Measurements from ENCODE around the gene POLR1E. TPM values are rescaled to one million over a fixed set of nuclear protein-coding genes. Genes with fewer than 3 reads are reported as not detected.

The POLR1E gene
- total and polyA plus RNA-seq, 2 donors (not counting 3 experiments of a cell fraction or from before 2014, with no cell fraction given) = 9.0 to 21.2 TPM

DNA sequence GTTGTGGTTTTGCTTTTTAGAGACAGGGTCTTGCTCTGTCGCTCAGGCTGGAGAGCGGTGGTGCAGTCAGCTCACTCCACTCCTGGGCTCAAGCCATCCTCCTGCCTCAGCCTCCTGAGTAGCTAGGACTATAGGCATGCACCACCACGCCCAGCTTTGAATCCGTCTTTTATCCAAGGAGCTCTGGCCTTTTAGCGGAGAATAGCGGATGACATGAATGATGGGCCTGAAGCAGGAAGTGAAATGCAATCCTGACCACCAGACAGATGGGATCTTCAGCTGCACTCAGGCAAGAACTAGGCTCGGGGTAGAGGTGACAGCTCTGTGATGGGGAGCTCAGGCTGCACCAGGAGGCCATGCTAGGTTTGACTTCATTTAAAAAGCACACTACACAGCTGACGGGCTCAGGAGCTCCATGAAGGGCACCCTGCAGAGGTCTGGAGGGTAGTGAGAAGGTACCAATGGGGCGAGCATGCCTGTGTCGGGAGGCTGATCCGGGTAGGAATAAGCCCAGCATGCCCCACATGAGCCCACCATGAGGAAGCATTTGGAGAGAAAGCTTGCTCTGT, 21.9 kb downstream of the POLR1E start:
- DNase-seq (ENCODE audit: low read depth, low spot score) (no peak), FAIRE-seq (no peak)
- Histone ChIP-seq H3K36me3 (ENCODE audit: control insufficient read depth in 2 of 2, extremely low read depth in 1 of 2, insufficient read depth in 2 of 2, low read length in 2 of 2) (peaks cover 0 to 7% of the 10 kb centered on the region in 2 experiments), H4K20me1 (replicated peaks; ENCODE audit: control insufficient read depth, extremely low read depth, insufficient read depth, low read length) (no peaks in the 10 kb centered on the region), H3K9me1 (replicated peaks; ENCODE audit: control insufficient read depth, extremely low read depth, insufficient read depth, low read length) (no peaks in the 10 kb centered on the region), H3K9ac (replicated peaks; ENCODE audit: extremely low read depth, insufficient read depth, low read length) (no peak overlapping the region), H3K27me3 (ENCODE audit: control insufficient read depth in 2 of 2, insufficient read depth in 2 of 2, low read length in 2 of 2) (no peaks in the 10 kb centered on the region), H3K9me3 (replicated peaks; ENCODE audit: control insufficient read depth, insufficient read depth, low read length) (no peaks in the 10 kb centered on the region), H3K79me2 (ENCODE audit: control insufficient read depth, insufficient read depth, low read length) (no peaks in the 10 kb centered on the region), H3K27ac (ENCODE audit: insufficient read depth, low read depth, low read length) (no peak overlapping the region), H3K4me2 (ENCODE audit: insufficient read depth, low read length) (no peak overlapping the region), H2AFZ (ENCODE audit: low read depth, low read length) (no peak overlapping the region), H3K4me1 (ENCODE audit: control insufficient read depth, extremely low read depth, insufficient read depth, low read length) (no peaks in the 10 kb centered on the region), H3K4me3 (replicated peaks in 1 of 3; ENCODE audit: insufficient read depth in 1 of 3, low read depth in 1 of 3, low read length in 3 of 3) (no peak overlapping the region)
- POLR2A ChIA-PET = no interaction called here
- intact Hi-C loops (cut with micrococcal nuclease) (loop anchor here (10.0 kb wide), 1 partner anchor 93 kb away; no protein-coding TSS in a partner anchor), dilution Hi-C loops (cut with MboI; ENCODE audit: extremely low pct_ligation_motif_present, low sequenced_read_pairs) (no loop called here)
- CTCF ChIA-PET = interaction anchor here (1.5 to 2.4 kb wide), 2 partner anchors 20 to 26 kb away, joined by 6 to 12 read pairs; partner anchors contain the start of gene POLR1E
- no TSS peak for BruUV-seq (replicated peaks)
- TF ChIP-seq POLR2AphosphoS5 (IDR thresholded peaks at IDR 0.05; ENCODE audit: insufficient read depth, low read depth, low read length) = no peak

DNA sequence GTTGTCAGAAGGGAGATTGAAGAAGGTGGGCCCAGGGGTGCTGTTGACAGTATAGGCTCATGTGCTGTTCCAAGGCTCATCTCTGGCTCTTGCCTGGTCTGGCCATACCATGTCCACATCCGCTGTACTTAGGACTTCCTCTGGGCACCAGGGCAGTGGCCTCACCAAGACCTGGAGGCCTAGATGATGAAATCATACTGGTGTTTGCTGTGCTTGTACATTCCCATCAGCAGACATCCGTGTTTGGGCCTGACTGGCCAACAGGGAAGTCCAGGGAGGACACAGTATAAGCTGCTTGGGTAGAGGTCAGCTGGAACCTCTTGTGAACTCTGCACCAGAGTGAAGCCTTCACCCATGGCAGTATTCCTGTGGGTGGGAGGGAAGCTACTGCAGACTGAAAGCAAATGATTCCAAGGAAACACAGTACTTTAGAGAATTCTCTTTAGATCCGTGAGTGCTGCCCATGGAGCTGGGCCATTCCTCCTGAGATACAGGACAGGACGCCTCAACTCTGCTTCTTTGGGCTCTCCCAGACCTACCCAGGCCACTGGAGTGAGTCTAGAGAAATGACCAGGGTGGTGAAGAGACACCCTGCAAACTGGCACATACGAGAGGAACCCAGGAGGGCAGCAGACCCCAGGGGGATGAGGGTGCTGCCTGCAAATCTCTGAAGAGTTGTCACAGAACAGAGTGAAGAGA, 22.5 kb downstream of the POLR1E start:
- dilution Hi-C loops (cut with MboI; ENCODE audit: extremely low pct_ligation_motif_present, low sequenced_read_pairs) = no loop called here
- FAIRE-seq = no peak

More for the DNA sequence above, 22.5 kb downstream of the POLR1E start:
- H3K4me1 ChIP-seq (ENCODE audit: control insufficient read depth, extremely low read depth, insufficient read depth, low read length) = no peaks in the 10 kb centered on the region
- POLR2A ChIA-PET = no interaction called here
- intact Hi-C loops (cut with micrococcal nuclease) = loop anchor here (10.0 kb wide), 1 partner anchor 93 kb away; no protein-coding TSS in a partner anchor
- H4K20me1 ChIP-seq (replicated peaks; ENCODE audit: control insufficient read depth, extremely low read depth, insufficient read depth, low read length) = no peaks in the 10 kb centered on the region
- TF ChIP-seq MYC (IDR thresholded peaks at IDR 0.05; ENCODE audit: low read depth, low read length) (no peak), JUN (IDR thresholded peaks at IDR 0.05; ENCODE audit: borderline replicate concordance, insufficient read depth, insufficient read length, low read depth) (no peak), POLR2AphosphoS5 (IDR thresholded peaks at IDR 0.05; ENCODE audit: insufficient read depth, low read depth, low read length) (no peak), GATA2 (IDR thresholded peaks at IDR 0.05; ENCODE audit: insufficient read depth, insufficient read length, low read depth, low read length) (no peak), POLR2A (IDR thresholded peaks at IDR 0.05; ENCODE audit: low read depth, low read length) (no peak), FOS (IDR thresholded peaks at IDR 0.05; ENCODE audit: borderline replicate concordance, insufficient read depth, low read length) (no peak), EZH2 (IDR thresholded peaks at IDR 0.05; ENCODE audit: borderline replicate concordance, low read depth, low read length, severe bottlenecking) (no peak)
- TF ChIP-seq, protein P1, sequence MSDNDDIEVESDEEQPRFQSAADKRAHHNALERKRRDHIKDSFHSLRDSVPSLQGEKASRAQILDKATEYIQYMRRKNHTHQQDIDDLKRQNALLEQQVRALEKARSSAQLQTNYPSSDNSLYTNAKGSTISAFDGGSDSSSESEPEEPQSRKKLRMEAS (IDR thresholded peaks at IDR 0.05; ENCODE audit: insufficient read depth, insufficient read length) = no peak
- TF ChIP-seq, protein P2, sequence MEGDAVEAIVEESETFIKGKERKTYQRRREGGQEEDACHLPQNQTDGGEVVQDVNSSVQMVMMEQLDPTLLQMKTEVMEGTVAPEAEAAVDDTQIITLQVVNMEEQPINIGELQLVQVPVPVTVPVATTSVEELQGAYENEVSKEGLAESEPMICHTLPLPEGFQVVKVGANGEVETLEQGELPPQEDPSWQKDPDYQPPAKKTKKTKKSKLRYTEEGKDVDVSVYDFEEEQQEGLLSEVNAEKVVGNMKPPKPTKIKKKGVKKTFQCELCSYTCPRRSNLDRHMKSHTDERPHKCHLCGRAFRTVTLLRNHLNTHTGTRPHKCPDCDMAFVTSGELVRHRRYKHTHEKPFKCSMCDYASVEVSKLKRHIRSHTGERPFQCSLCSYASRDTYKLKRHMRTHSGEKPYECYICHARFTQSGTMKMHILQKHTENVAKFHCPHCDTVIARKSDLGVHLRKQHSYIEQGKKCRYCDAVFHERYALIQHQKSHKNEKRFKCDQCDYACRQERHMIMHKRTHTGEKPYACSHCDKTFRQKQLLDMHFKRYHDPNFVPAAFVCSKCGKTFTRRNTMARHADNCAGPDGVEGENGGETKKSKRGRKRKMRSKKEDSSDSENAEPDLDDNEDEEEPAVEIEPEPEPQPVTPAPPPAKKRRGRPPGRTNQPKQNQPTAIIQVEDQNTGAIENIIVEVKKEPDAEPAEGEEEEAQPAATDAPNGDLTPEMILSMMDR (IDR thresholded peaks at IDR 0.05; ENCODE audit: extremely low read depth in 1 of 2, insufficient read depth in 1 of 2, low read depth in 1 of 2, low read length in 2 of 2) = no peak
- H3K27me3 ChIP-seq (ENCODE audit: control insufficient read depth in 2 of 2, insufficient read depth in 2 of 2, low read length in 2 of 2) = no peaks in the 10 kb centered on the region
- H3K4me2 ChIP-seq (ENCODE audit: insufficient read depth, low read length) = no peak overlapping the region
- no peak overlapping the region for H3K4me3 ChIP-seq (replicated peaks in 1 of 3; ENCODE audit: insufficient read depth in 1 of 3, low read depth in 1 of 3, low read length in 3 of 3)
- H3K36me3 ChIP-seq (ENCODE audit: control insufficient read depth in 2 of 2, extremely low read depth in 1 of 2, insufficient read depth in 2 of 2, low read length in 2 of 2) = peaks cover 0 to 4% of the 10 kb centered on the region in 2 experiments
- H3K27ac ChIP-seq (ENCODE audit: insufficient read depth, low read depth, low read length) = no peak overlapping the region
- H3K9me3 ChIP-seq (replicated peaks; ENCODE audit: control insufficient read depth, insufficient read depth, low read length) = no peaks in the 10 kb centered on the region
- H3K79me2 ChIP-seq (ENCODE audit: control insufficient read depth, insufficient read depth, low read length) = no peaks in the 10 kb centered on the region
- DNase-seq (ENCODE audit: low read depth, low spot score) = no peak
- no peak overlapping the region for H2AFZ ChIP-seq (ENCODE audit: low read depth, low read length)
- no peak overlapping the region for H3K9ac ChIP-seq (replicated peaks; ENCODE audit: extremely low read depth, insufficient read depth, low read length)
- BruUV-seq (replicated peaks) = no TSS peak
- no peaks in the 10 kb centered on the region for H3K9me1 ChIP-seq (replicated peaks; ENCODE audit: control insufficient read depth, extremely low read depth, insufficient read depth, low read length)
- CTCF ChIA-PET = interaction anchor here (1.3 to 2.4 kb wide), 3 partner anchors 12 to 27 kb away, joined by 4 to 12 read pairs (median 6); partner anchors contain the start of gene POLR1E
